Activated T-cell treated with anti-CD3 and anti-CD28 coated beads for 4 hours (primary cell): Measurements from ENCODE around the gene FMO1.
"Not testable (repeated sequence)": the region's sequence is repeated elsewhere in the genome, so short reads cannot be mapped to it uniquely, and the experiment has no call there.

Source experiments
- DNase-seq: peaks from one replicate; pipeline ENCODE4 v3.0.0-alpha.2; 2020

Gene FMO1

GRCh38 chr1:171248302-171248701 is at the start of gene FMO1:
TSS of gene FMO1 (plus strand) at chr1:171248494. CDS start at chr1:171258088, 9,594 bp downstream.
- DNase-seq = no peak

GRCh38 chr1:171204296-171204695 is 44.0 kb upstream of the FMO1 start:
- DNase-seq = no peak

- no peak for DNase-seq
Observed at GRCh38 chr1:171206204-171206977, 41.9 kb upstream of the FMO1 start.

- no peak for DNase-seq
Observed at GRCh38 chr1:171206978-171207355, 41.3 kb upstream of the FMO1 start.

GRCh38 chr1:171207377-171207776 is 40.9 kb upstream of the FMO1 start:
- no peak for DNase-seq

- DNase-seq = no peak
Observed at GRCh38 chr1:171210355-171210754, 37.9 kb upstream of the FMO1 start.

- no peak for DNase-seq
Observed at GRCh38 chr1:171212607-171213351, 35.5 kb upstream of the FMO1 start.

- DNase-seq = no peak
Observed at GRCh38 chr1:171213559-171214454, 34.5 kb upstream of the FMO1 start.

GRCh38 chr1:171217658-171218443 is 30.4 kb upstream of the FMO1 start:
- no peak for DNase-seq

GRCh38 chr1:171218661-171219060 is 29.6 kb upstream of the FMO1 start:
- DNase-seq = no peak

- no peak for DNase-seq
Observed at GRCh38 chr1:171219346-171220080, 28.8 kb upstream of the FMO1 start.

- no peak for DNase-seq
Observed at GRCh38 chr1:171220081-171220420, 28.2 kb upstream of the FMO1 start.

- no peak for DNase-seq
Observed at GRCh38 chr1:171220581-171221054, 27.7 kb upstream of the FMO1 start.

GRCh38 chr1:171221665-171222591 is 26.4 kb upstream of the FMO1 start:
- no peak for DNase-seq

- DNase-seq = no peak
Observed at GRCh38 chr1:171222936-171223335, 25.4 kb upstream of the FMO1 start.

- DNase-seq = not testable (repeated sequence)
Observed at GRCh38 chr1:171224257-171224656, 24.0 kb upstream of the FMO1 start.

GRCh38 chr1:171226747-171227370 is 21.4 kb upstream of the FMO1 start:
- DNase-seq = no peak

- no peak for DNase-seq
Observed at GRCh38 chr1:171231326-171231725, 17.0 kb upstream of the FMO1 start.

GRCh38 chr1:171233183-171233582 is 15.1 kb upstream of the FMO1 start:
- DNase-seq = no peak

- not testable (repeated sequence) for DNase-seq
Observed at GRCh38 chr1:171236231-171236630, 12.1 kb upstream of the FMO1 start.
